HG02840 (cell line): ENCODE measurements around the gene PPL.

ENCODE experiments used
- ATAC-seq: cut with Tn5 transposase; IDR thresholded peaks from one replicate; pipeline ENCODE4 v1.9.1; 2021; ENCODE audit warnings: mild to moderate bottlenecking, moderate library complexity, moderate number of reproducible peaks; ENCODE audit not compliant: unreplicated experiment, low FRiP score

PPL gene

DNA sequence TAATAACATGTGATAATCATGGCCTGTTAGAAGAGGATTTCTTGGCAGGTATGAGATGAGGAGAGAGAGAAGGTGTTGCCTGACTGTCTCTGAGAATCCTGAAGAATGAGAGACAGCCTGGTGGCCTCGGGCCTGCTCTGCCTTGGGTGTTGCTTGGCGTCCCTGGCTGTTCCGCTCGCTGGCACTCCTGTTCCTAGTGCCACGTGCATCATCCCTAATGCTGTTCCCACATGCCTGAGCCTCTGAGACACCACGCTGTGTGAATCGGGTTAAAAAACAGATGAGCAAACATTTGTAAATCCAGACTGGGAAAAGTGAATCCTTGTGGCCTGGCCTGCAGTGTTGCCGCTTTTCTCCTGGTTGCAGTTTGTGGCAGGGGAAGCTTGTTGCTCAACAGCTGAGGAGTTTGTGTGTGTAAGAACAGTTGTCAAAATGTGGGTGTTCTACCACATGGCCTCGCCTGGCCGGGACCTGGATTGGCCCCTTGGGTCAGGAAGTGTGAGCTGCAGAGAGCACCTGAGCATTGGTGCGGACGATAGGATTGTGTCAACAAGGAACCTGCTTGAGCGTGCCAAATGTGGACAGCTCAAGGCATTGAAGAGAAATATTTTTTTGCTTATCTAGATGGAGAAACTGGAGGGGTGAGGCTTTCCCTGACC lies 67.7 kb downstream of the PPL start:
- ATAC-seq: no peak

DNA sequence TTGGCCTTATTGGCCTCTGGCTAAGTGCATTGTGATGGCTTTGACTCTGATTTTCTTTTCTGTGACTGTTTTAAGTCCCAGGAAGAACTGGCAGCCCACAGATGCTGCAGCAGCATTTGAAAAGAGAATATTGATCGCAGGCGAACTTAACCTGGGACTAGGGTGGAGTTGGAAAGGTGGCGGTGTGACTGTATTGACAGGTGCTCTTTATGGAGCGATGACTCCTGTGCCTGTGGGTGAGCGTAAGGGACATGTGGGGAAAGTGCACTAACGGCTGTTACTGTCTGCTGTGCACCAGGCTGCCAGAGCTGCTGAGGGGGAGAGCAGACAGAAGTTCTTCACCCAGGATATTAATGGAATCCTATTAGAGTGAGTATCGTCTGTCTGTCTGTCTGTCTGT lies 68.4 kb downstream of the PPL start:
- ATAC-seq: no peak

DNA sequence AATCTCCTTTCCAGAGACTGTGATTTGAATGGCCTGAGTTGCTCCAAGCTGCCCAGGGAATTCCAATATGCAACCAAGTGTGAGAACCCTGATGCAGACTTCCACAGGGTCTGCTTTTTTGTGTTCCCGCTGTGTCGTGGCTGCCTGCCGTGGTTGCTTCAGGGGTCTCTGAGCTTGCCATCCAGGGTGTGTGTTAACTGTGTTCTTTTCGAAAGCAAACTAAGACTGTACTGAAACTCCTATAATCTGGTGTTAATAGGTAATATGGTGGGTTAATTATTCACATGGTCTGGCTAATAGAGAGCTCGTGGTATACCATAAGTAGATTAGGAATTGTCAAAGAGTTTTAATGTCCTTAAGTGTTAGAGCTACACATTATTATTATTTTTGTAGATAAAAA lies 68.9 kb downstream of the PPL start:
- ATAC-seq: no peak

DNA sequence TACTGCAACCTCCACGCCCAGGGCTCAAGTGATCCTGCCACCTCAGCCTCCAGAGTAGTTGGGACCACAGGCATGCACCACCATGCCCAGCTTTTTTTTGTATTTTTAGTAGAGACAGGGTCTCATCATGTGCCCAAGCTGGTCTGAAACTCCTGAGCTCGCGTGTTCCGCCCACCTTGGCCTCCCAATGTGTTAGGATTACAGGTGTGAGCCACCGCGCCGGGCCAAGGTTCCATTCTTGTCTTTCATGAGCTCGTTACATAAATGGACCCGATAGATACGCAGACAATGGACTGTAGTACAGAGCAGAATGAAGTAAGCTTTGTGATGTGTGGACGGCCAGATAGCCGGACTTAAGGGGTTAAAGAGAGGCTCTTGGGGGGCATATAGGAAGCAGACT lies 70.4 kb downstream of the PPL start:
- ATAC-seq: no peak

DNA sequence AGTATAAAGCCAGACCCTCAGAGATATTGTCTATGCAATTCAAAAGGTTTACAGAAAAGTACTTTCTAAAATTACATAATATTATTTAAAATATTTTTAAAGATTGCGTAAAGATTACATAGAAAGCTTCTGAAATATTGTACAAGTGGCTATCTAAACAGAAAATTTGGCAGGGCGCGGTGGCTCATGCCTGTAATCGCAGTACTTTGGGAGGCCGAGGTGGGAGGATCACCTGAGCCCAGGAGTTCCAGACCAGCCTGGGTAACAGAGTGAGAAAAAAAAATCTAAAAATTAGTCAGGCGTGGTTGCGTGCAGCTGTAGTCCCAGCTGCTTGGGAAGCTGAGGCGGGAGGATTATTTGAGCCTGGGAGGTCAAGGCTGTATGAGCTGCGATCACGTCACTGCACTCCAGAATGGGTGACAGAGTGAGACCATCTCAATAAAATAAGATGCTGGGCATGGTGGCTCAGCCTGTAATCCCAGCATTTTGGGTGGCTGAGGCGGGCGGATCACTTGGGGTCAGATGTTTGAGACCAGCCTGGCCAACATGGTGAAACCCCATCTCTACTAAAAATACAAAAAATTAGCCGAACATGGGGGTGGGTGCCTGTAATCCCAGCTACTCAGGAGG lies 71.6 kb downstream of the PPL start:
- no peak for ATAC-seq

- ATAC-seq: no peak
Observed at GRCh38 chr16:4864728-4865127, 72.2 kb downstream of the PPL start.

- no peak for ATAC-seq
Observed at GRCh38 chr16:4862639-4863038, 74.3 kb downstream of the PPL start.

- no peak for ATAC-seq
Observed at GRCh38 chr16:4860727-4861342, 76.1 kb downstream of the PPL start.

DNA sequence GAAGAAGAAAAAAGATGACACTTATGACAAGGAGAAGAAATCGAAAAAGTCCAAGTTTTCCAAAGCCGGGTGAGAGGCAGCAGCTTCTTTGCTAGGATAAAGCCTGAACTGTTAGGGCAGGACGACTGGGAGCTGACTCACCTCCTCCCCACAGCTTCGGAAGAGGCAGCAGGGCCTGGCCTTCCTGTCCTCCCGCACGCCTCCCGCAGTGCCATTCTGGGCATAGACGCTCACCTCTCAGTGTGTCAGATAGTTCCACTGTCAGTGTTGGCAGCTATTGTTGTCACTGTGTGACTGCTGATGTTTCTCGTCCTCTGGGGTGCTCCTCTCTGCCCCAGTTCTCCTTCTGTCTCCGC lies 77.1 kb downstream of the PPL start:
- no peak for ATAC-seq

GRCh38 chr16:4859190-4859899 lies 77.6 kb downstream of the PPL start:
- no peak for ATAC-seq

DNA sequence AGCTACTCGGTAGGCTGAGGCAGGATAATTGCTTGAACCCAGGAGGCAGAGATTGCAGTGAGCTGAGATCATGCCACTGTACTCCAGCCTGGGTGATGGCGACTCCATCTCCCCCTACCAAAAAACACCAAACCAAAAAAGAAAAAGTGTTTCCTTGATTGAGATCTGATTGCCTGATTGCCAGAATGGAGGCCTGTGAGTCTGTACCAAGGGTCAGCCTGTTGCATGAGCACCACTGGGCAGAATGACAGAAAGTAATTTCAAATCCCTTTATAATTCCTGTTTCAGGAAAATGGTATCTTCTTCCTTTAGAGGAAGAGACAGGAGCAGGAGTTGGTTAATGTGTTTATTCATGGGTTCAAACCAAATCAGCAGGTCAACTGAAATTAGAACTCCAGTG lies 81.1 kb downstream of the PPL start:
- ATAC-seq: no peak

DNA sequence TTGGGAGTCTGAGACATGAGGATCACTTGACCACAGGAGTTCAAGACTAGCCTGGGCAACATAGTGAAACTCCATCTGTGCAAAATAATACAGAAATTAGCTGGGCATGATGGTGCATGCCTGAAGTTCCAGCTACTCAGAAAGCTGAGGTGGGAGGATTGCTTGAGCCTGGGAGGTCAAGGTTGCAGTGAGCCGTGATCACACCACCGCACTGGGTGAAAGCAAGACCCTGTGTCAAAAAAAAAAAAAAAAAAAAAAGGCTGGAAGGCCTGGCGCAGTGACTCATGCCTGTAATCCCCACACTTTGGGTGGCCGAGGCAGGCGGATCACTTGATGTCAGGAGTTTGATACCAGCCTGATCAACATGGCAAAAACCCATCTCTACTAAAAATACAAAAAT lies 81.6 kb downstream of the PPL start:
- ATAC-seq: no peak

- no peak for ATAC-seq
Observed at GRCh38 chr16:4852221-4852872, 84.6 kb downstream of the PPL start.

- no peak for ATAC-seq
Observed at GRCh38 chr16:4850211-4850610, 86.7 kb downstream of the PPL start.

GRCh38 chr16:4847774-4848587 lies 89.0 kb downstream of the PPL start:
- peak; percentile 13 for ATAC-seq

- ATAC-seq: peak; percentile 87
Observed at GRCh38 chr16:4846901-4847773, 89.8 kb downstream of the PPL start, which contains the start of the genes GLYR1 and UBN1. TSS of gene GLYR1 (minus strand) at chr16:4847288. CDS start at chr16:4847265, 23 bp downstream. TSS of gene UBN1 (plus strand) at chr16:4847481. CDS start at chr16:4852918, 5,437 bp downstream.

GRCh38 chr16:4846503-4846900 lies 90.4 kb downstream of the PPL start:
- ATAC-seq: peak; percentile 10

GRCh38 chr16:4840984-4841383 lies 96.0 kb downstream of the PPL start:
- no peak for ATAC-seq

GRCh38 chr16:4839942-4840341 lies 97.0 kb downstream of the PPL start:
- no peak for ATAC-seq
